Thyroid gland (tissue), 4 donors: Measurements from ENCODE around the gene CENPX.
"Not testable (repeated sequence)": the region's sequence is repeated elsewhere in the genome, so short reads cannot be mapped to it uniquely, and the experiment has no call there.

Experiments used
- CTCF ChIP-seq, 6 experiments: fragments of 200-600 bp in 3 of 6; fragments of 450-650 bp in 3 of 6; sonication (generic) in 3 of 6; IDR thresholded peaks; one replicate each; pipeline ENCODE4 v1.5.1; 2016 to 2019; ENCODE audit warnings: antibody characterized with exemption in 6 of 6, mild to moderate bottlenecking in 2 of 6, inconsistent platforms in 1 of 6, moderate library complexity in 1 of 6
- POLR2A ChIP-seq, 2 donors: fragments of 450-650 bp; IDR thresholded peaks; one replicate each; pipeline ENCODE4 v1.6.1; 2017; ENCODE audit warnings: antibody characterized with exemption in 2 of 2, mild to moderate bottlenecking in 2 of 2, moderate library complexity in 1 of 2

- not testable (repeated sequence) for TF ChIP-seq CTCF, POLR2A (IDR thresholded peaks at IDR 0.05)
These were observed 41.2 kb downstream of the CENPX start for GRCh38 chr17:81981511-81981910.
